Activated T-cell treated with anti-CD3 and anti-CD28 coated beads, Interleukin-2, amount 50 U/mL, for 72 hours (primary cell): ENCODE measurements around the gene IRX2. TPM values are rescaled to one million over a fixed set of nuclear protein-coding genes. Genes with fewer than 3 reads are reported as not detected.

Experiments used
- ATAC-seq, 2 donors: fragments of 150-1000 bp; cut with Tn5 transposase; replicated peaks in 1 of 2; 2 replicates each; pipeline ENCODE4 v1.10.0; 2021; ENCODE audit warnings: moderate library complexity in 2 of 2, mild to moderate bottlenecking in 1 of 2
- DNase-seq, 2 donors: peaks; one replicate each; pipeline ENCODE4 v3.0.0; 2021 to 2022; ENCODE audit warnings: mixed read lengths in 1 of 2
- H3K27ac Mint-ChIP-seq: one replicate; pipeline ENCODE4 v1.8.0; 2022; ENCODE audit warnings: mild to moderate bottlenecking, moderate library complexity, mixed read lengths
- H3K27me3 Mint-ChIP-seq: one replicate; pipeline ENCODE4 v1.8.0; 2022; ENCODE audit warnings: low read depth, mixed read lengths
- H3K36me3 Mint-ChIP-seq, 2 donors: one replicate each; pipeline ENCODE4 v1.8.0; 2022; ENCODE audit warnings: mixed read lengths in 2 of 2, mild to moderate bottlenecking in 1 of 2; ENCODE audit not compliant: insufficient read depth in 2 of 2
- H3K4me1 Mint-ChIP-seq: one replicate; pipeline ENCODE4 v1.8.0; 2022; ENCODE audit warnings: low read depth, mixed read lengths
- H3K4me3 Mint-ChIP-seq, 2 donors: one replicate each; pipeline ENCODE4 v1.8.0; 2022; ENCODE audit warnings: mild to moderate bottlenecking in 2 of 2, mixed read lengths in 2 of 2, moderate library complexity in 2 of 2
- H3K9me3 Mint-ChIP-seq, 2 donors: one replicate each; pipeline ENCODE4 v1.8.0; 2022; ENCODE audit warnings: mixed read lengths in 2 of 2
- total RNA-seq, 2 donors: library from RNA; stranded (reverse); gene quantifications; one replicate each; pipeline ENCODE4 v1.2.3, GENCODE V29; 2022

The IRX2 gene
- total RNA-seq, 2 donors from 2014 or later, result not detected

DNA sequence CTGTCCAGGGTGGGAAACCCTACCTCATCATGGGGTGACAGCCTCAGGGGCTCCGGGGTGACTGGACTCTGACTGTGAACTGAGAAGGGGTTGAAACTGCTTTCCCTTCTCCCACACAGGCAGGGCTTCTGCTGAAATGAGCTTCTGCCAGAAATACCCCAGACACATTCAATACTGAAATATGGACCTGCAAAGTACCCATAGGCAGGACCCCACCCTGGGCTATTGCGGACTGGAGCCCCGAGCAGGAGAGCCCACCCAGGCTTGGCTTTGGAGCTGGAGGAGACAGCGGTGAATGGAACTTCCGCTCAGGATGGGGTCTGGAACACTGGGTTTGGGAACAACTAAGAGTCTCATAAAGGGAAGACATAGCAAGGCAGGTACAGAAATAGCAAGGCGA is 37.5 kb downstream of the IRX2 start:
- Mint-ChIP-seq H3K27ac (no peak overlapping the region), H3K9me3 (no peaks in the 10 kb centered on the region), H3K36me3 (no peaks in the 10 kb centered on the region), H3K27me3 (no peaks in the 10 kb centered on the region), H3K4me1 (no peaks in the 10 kb centered on the region), H3K4me3 (no peak overlapping the region)
- DNase-seq, result no peak
- no peak for ATAC-seq

GRCh38 chr5:2711446-2712425 is 39.7 kb downstream of the IRX2 start:
- Mint-ChIP-seq H3K4me3 (no peak overlapping the region), H3K27me3 (no peaks in the 10 kb centered on the region), H3K27ac (no peak overlapping the region), H3K9me3 (no peaks in the 10 kb centered on the region), H3K4me1 (no peaks in the 10 kb centered on the region), H3K36me3 (no peaks in the 10 kb centered on the region)
- DNase-seq (no peak), ATAC-seq (no peak)

- H3K9me3 Mint-ChIP-seq, result no peaks in the 10 kb centered on the region
- no peaks in the 10 kb centered on the region for H3K36me3 Mint-ChIP-seq
- H3K27me3 Mint-ChIP-seq, result no peaks in the 10 kb centered on the region
- ATAC-seq, result no peak
- no peak for DNase-seq
- H3K27ac Mint-ChIP-seq, result no peak overlapping the region
- H3K4me3 Mint-ChIP-seq, result no peak overlapping the region
- H3K4me1 Mint-ChIP-seq, result no peaks in the 10 kb centered on the region
Measured at GRCh38 chr5:2710910-2711309, 40.6 kb downstream of the IRX2 start.

GRCh38 chr5:2709976-2710689 is 41.3 kb downstream of the IRX2 start:
- no peak for ATAC-seq
- Mint-ChIP-seq H3K4me3 (no peak overlapping the region), H3K27me3 (no peaks in the 10 kb centered on the region), H3K27ac (no peak overlapping the region), H3K9me3 (no peaks in the 10 kb centered on the region), H3K36me3 (no peaks in the 10 kb centered on the region), H3K4me1 (no peaks in the 10 kb centered on the region)
- no peak for DNase-seq

- ATAC-seq (no peak), DNase-seq (no peak)
- Mint-ChIP-seq H3K4me1 (no peaks in the 10 kb centered on the region), H3K27ac (no peak overlapping the region), H3K4me3 (no peak overlapping the region), H3K27me3 (no peaks in the 10 kb centered on the region), H3K9me3 (no peaks in the 10 kb centered on the region), H3K36me3 (no peaks in the 10 kb centered on the region)
Measured at GRCh38 chr5:2708751-2709150, 42.7 kb downstream of the IRX2 start.

GRCh38 chr5:2708132-2708531 is 43.3 kb downstream of the IRX2 start:
- Mint-ChIP-seq H3K27ac (no peak overlapping the region), H3K27me3 (no peaks in the 10 kb centered on the region), H3K4me3 (no peak overlapping the region), H3K4me1 (no peaks in the 10 kb centered on the region), H3K9me3 (no peaks in the 10 kb centered on the region), H3K36me3 (no peaks in the 10 kb centered on the region)
- DNase-seq (no peak), ATAC-seq (no peak)

DNA sequence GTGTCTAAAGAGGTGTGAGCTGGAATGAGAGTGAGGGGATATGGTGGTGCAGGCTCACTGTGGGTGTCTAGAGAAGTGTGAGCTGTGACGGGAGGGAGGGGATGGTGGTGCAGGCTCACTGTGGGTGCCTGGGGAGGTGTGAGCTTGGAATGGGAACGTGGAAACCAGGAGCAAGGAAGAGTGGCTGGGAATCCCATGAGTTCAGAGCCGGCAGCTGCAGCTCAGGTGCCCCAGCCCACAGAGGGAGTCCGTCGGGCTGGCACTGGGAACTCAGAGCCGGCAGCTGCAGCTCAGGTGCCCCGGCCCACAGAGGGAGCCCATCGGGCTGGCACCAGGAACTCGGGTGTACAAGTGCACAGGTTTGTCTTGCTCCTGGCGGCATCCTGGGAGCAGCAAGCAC is 45.6 kb downstream of the IRX2 start:
- Mint-ChIP-seq H3K4me1 (no peaks in the 10 kb centered on the region), H3K4me3 (no peak overlapping the region), H3K27ac (no peak overlapping the region), H3K36me3 (no peaks in the 10 kb centered on the region), H3K27me3 (no peaks in the 10 kb centered on the region), H3K9me3 (no peaks in the 10 kb centered on the region)
- ATAC-seq (no peak), DNase-seq (no peak)

- Mint-ChIP-seq H3K27me3 (no peaks in the 10 kb centered on the region), H3K36me3 (no peaks in the 10 kb centered on the region), H3K4me3 (no peak overlapping the region), H3K27ac (no peak overlapping the region), H3K9me3 (no peaks in the 10 kb centered on the region), H3K4me1 (no peaks in the 10 kb centered on the region)
- DNase-seq, result no peak
- no peak for ATAC-seq
Measured at GRCh38 chr5:2704806-2705645, 46.5 kb downstream of the IRX2 start.

GRCh38 chr5:2704111-2704510 is 47.4 kb downstream of the IRX2 start:
- no peaks in the 10 kb centered on the region for H3K27me3 Mint-ChIP-seq
- no peak overlapping the region for H3K4me3 Mint-ChIP-seq
- H3K36me3 Mint-ChIP-seq, result no peaks in the 10 kb centered on the region
- no peaks in the 10 kb centered on the region for H3K4me1 Mint-ChIP-seq
- DNase-seq, result no peak
- ATAC-seq, result no peak
- no peak overlapping the region for H3K27ac Mint-ChIP-seq
- no peaks in the 10 kb centered on the region for H3K9me3 Mint-ChIP-seq

- H3K27me3 Mint-ChIP-seq, result no peaks in the 10 kb centered on the region
- peaks cover 0 to 4% of the 10 kb centered on the region in 2 donors for H3K9me3 Mint-ChIP-seq
- H3K36me3 Mint-ChIP-seq, result no peaks in the 10 kb centered on the region
- no peak for ATAC-seq
- H3K4me3 Mint-ChIP-seq, result no peak overlapping the region
- no peaks in the 10 kb centered on the region for H3K4me1 Mint-ChIP-seq
- no peak overlapping the region for H3K27ac Mint-ChIP-seq
- no peak for DNase-seq
Measured at GRCh38 chr5:2703615-2704014, 47.9 kb downstream of the IRX2 start.

DNA sequence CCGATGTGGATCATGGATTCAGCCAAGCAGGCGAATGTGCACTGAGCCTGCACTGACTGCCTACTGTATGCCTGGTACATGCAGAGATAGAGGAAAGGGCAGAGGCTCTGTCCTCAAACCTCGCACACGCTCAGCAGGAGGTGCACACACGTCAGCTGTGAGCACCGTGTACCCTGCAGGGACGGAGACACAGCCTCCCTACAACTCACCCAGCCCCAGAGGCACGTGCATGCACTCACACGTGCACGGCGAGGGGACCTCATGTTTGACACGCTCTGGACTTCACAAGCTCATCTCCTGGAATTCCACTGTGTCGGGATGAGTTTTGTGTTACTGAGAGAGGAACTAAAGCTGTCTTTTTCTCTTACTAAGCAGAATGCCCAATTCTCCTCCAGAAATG is 48.4 kb downstream of the IRX2 start:
- no peak overlapping the region for H3K4me3 Mint-ChIP-seq
- H3K36me3 Mint-ChIP-seq, result no peaks in the 10 kb centered on the region
- no peak overlapping the region for H3K27ac Mint-ChIP-seq
- ATAC-seq (no peak), DNase-seq (no peak)
- peaks cover 0 to 4% of the 10 kb centered on the region in 2 donors for H3K9me3 Mint-ChIP-seq
- no peaks in the 10 kb centered on the region for H3K27me3 Mint-ChIP-seq
- H3K4me1 Mint-ChIP-seq, result no peaks in the 10 kb centered on the region

- H3K4me1 Mint-ChIP-seq, result no peaks in the 10 kb centered on the region
- DNase-seq, result no peak
- no peaks in the 10 kb centered on the region for H3K27me3 Mint-ChIP-seq
- peaks cover 0 to 6% of the 10 kb centered on the region in 2 donors for H3K9me3 Mint-ChIP-seq
- no peak overlapping the region for H3K27ac Mint-ChIP-seq
- H3K36me3 Mint-ChIP-seq, result no peaks in the 10 kb centered on the region
- ATAC-seq, result no peak
- H3K4me3 Mint-ChIP-seq, result no peak overlapping the region
Measured at GRCh38 chr5:2702096-2702879, 49.2 kb downstream of the IRX2 start.
